Cardiac fibroblast (primary cell): Measurements from ENCODE around the gene ALX3.

Experiments used
- DNase-seq, 2 donors: peaks; one replicate each; pipeline versions ENCODE4 v3.0.0 to v3.0.0-alpha.2; 2010; ENCODE audit warnings: low read depth in 2 of 2
- H3K4me3 ChIP-seq, 2 donors: replicated peaks in 1 of 2; 1 replicate in 1 of 2; 2 replicates in 1 of 2; pipeline ENCODE4 v1.5.1; 2011; ENCODE audit warnings: low read depth in 2 of 2, low read length in 2 of 2, mild to moderate bottlenecking in 2 of 2, moderate library complexity in 1 of 2
- CTCF ChIP-seq: IDR thresholded peaks from one replicate; pipeline ENCODE4 v1.5.1; 2011; ENCODE audit warnings: low read depth, mild to moderate bottlenecking, low read length, inconsistent platforms

Gene ALX3

GRCh38 chr1:110053552-110054428 is 16.7 kb downstream of the ALX3 start:
- H3K4me3 ChIP-seq = no peak overlapping the region
- TF ChIP-seq CTCF = peak; percentile 97
- peak; percentile 52 for DNase-seq

- DNase-seq = peak in 1 of 2 donors; percentile 17
- TF ChIP-seq CTCF = no peak
- no peak overlapping the region for H3K4me3 ChIP-seq
These were observed 19.2 kb downstream of the ALX3 start for GRCh38 chr1:110051262-110051648.

GRCh38 chr1:110050602-110051261 is 19.7 kb downstream of the ALX3 start:
- TF ChIP-seq CTCF = no peak
- DNase-seq = peak in 1 of 2 donors; percentile 40
- H3K4me3 ChIP-seq = no peak overlapping the region

- TF ChIP-seq CTCF = no peak
- H3K4me3 ChIP-seq = no peak overlapping the region
- DNase-seq = no peak
These were observed 20.5 kb downstream of the ALX3 start for GRCh38 chr1:110049801-110050601.

GRCh38 chr1:110048923-110049601 is 21.4 kb downstream of the ALX3 start:
- no peak overlapping the region for H3K4me3 ChIP-seq
- TF ChIP-seq CTCF = no peak
- no peak for DNase-seq

- DNase-seq = no peak
- TF ChIP-seq CTCF = no peak
- no peak overlapping the region for H3K4me3 ChIP-seq
These were observed 22.2 kb downstream of the ALX3 start for GRCh38 chr1:110048240-110048639.
